GM19193 (cell line): Measurements from ENCODE around the gene E2F1.

Experiments
- POLR2A ChIP-seq: IDR thresholded peaks from 4 replicates; pipeline ENCODE4 v1.6.1; 2011; ENCODE audit not compliant: insufficient read depth, insufficient read length; ENCODE audit errors: extremely low read depth

Gene E2F1

GRCh38 chr20:33630507-33630906 is 55.7 kb downstream of the E2F1 start:
- no peak for TF ChIP-seq POLR2A

DNA sequence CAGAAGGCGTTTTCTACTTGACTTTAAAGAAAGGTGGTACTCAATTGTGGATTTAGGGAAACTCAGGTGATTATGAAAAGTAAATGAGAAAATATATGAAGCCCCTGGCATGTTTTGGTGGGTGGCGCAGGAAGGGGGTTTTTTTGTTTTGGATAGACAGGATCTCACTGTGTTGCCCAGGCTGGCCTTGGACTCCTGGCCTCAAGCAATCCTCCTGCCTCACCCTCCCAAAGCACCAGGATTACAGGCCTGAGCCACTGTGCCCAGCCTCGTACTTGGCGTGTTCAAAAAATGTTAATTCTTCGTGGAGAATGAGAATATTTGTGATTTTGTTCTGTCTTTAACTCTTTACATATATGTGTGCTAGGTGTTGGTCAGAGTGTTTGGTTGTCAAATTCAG is 56.2 kb downstream of the E2F1 start:
- no peak for TF ChIP-seq POLR2A

- no peak for TF ChIP-seq POLR2A
These were observed 56.7 kb downstream of the E2F1 start for GRCh38 chr20:33629533-33629932.

- TF ChIP-seq POLR2A = no peak
These were observed 58.5 kb downstream of the E2F1 start for GRCh38 chr20:33627577-33628216.

DNA sequence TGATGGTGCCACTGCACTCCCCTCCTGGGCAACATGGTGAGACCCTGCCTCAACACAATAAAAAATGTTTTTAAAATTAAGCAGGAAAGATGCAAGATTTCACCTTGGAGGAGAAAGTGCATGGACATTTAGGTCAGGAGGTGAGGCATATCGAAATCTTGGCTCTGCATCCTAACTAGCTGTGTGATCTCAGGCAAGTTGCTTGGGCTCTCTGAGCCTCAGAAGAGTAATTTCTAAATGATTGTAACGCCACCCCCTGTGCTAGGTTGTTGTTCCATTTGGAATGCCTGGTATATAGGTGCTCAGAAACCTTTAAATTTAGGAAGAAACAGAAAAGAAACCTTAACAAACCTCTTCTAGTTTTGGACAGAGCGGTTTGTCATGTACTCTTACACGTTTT is 60.0 kb downstream of the E2F1 start:
- no peak for TF ChIP-seq POLR2A
